GM18858 (cell line): ENCODE results near the gene ARID1B.

Experiments
- ATAC-seq: cut with Tn5 transposase; IDR thresholded peaks from one replicate; pipeline ENCODE4 v1.9.1; 2021; ENCODE audit not compliant: unreplicated experiment

The ARID1B gene

GRCh38 chr6:156773935-156774852 lies 3.0 kb upstream of the ARID1B start:
- ATAC-seq = no peak

GRCh38 chr6:156774863-156775405 lies 2.2 kb upstream of the ARID1B start:
- no peak for ATAC-seq

GRCh38 chr6:156775717-156776116 lies 1.5 kb upstream of the ARID1B start:
- no peak for ATAC-seq

GRCh38 chr6:156776470-156776839 lies 723 bp upstream of the ARID1B start:
- no peak for ATAC-seq

- no peak for ATAC-seq
Observed at GRCh38 chr6:156777577-156778453, 637 bp downstream of the ARID1B start.

GRCh38 chr6:156778454-156779205 lies 1.5 kb downstream of the ARID1B start:
- no peak for ATAC-seq

GRCh38 chr6:156779206-156780094 lies 2.3 kb downstream of the ARID1B start:
- ATAC-seq = no peak

GRCh38 chr6:156780102-156780641 lies 3.0 kb downstream of the ARID1B start:
- ATAC-seq = peak; percentile 50

- no peak for ATAC-seq
Observed at GRCh38 chr6:156780962-156781853, 4.0 kb downstream of the ARID1B start.

GRCh38 chr6:156781861-156782631 lies 4.9 kb downstream of the ARID1B start:
- ATAC-seq = no peak

- ATAC-seq = no peak
Observed at GRCh38 chr6:156782691-156783320, 5.6 kb downstream of the ARID1B start.

- no peak for ATAC-seq
Observed at GRCh38 chr6:156783958-156784357, 6.8 kb downstream of the ARID1B start.

GRCh38 chr6:156786652-156787051 lies 9.5 kb downstream of the ARID1B start:
- ATAC-seq = no peak

GRCh38 chr6:156787569-156788492 lies 10.7 kb downstream of the ARID1B start:
- ATAC-seq = no peak

- no peak for ATAC-seq
Observed at GRCh38 chr6:156789081-156789943, 12.1 kb downstream of the ARID1B start.
